H1 (cell line): ENCODE measurements around the gene TCP11. TPM values are rescaled to one million over a fixed set of nuclear protein-coding genes. Genes with fewer than 3 reads are reported as not detected.

Experiments
- CTCF ChIA-PET: fragments of 300-600 bp; sonication (Branson Sonifier 250); formaldehyde crosslinking; loops from one replicate; lab custom pipeline; 2021; ENCODE audit not compliant: partially characterized antibody; lab: Charles Lee
- POLR2A ChIA-PET: fragments of 300-600 bp; sonication (Branson Sonifier 250); formaldehyde crosslinking; loops from one replicate; lab custom pipeline; 2021; ENCODE audit warnings: inconsistent platforms; ENCODE audit not compliant: partially characterized antibody; lab: Charles Lee
- DNase-seq, 2 experiments: peaks; one replicate each; pipeline versions ENCODE4 v3.0.0 to v3.0.0-alpha.2; 2010 to 2022; ENCODE audit warnings: low spot score in 2 of 2, low read depth in 1 of 2, mixed read lengths in 1 of 2
- FAIRE-seq: peaks from 2 replicates; lab custom pipeline; 2011; peaks lifted over from hg19 to GRCh38; lab: Jason Lieb, UNC
- H2AFZ ChIP-seq: 2 replicates; pipeline ENCODE4 v1.8.1; 2012; ENCODE audit warnings: low read length, inconsistent platforms
- H2AK5ac ChIP-seq: 2 replicates; pipeline ENCODE4 v1.6.1; 2013; ENCODE audit warnings: low read depth, low read length
- H2BK120ac ChIP-seq: replicated peaks from 2 replicates; pipeline ENCODE3; 2013; ENCODE audit warnings: low read depth, low read length, inconsistent platforms
- H2BK12ac ChIP-seq: 2 replicates; pipeline ENCODE4 v1.6.1; 2013; ENCODE audit warnings: low read depth, low read length
- H2BK15ac ChIP-seq: 2 replicates; pipeline ENCODE4 v1.6.1; 2013; ENCODE audit warnings: low read length
- H2BK20ac ChIP-seq: 2 replicates; pipeline ENCODE4 v1.6.1; 2013; ENCODE audit warnings: low read length
- H2BK5ac ChIP-seq: 2 replicates; pipeline ENCODE4 v1.6.1; 2013; ENCODE audit warnings: low read depth, low read length
- H3K14ac ChIP-seq: 2 replicates; pipeline ENCODE4 v1.6.1; 2013; ENCODE audit warnings: inconsistent platforms; ENCODE audit not compliant: insufficient read length
- H3K18ac ChIP-seq: 2 replicates; pipeline ENCODE4 v1.6.1; 2013; ENCODE audit warnings: low read length; ENCODE audit errors: extremely low read depth
- H3K23ac ChIP-seq: 2 replicates; pipeline ENCODE4 v1.6.1; 2013; ENCODE audit warnings: inconsistent platforms; ENCODE audit not compliant: insufficient read length
- H3K23me2 ChIP-seq: 2 replicates; pipeline ENCODE4 v1.6.1; 2013; ENCODE audit warnings: low read depth, low read length
- H3K27ac ChIP-seq: 2 replicates; pipeline ENCODE4 v1.6.1; 2011; ENCODE audit warnings: low read depth, low read length, inconsistent platforms
- H3K27me3 ChIP-seq, 4 experiments: replicated peaks in 1 of 4; 1 replicate in 1 of 4; 2 replicates in 3 of 4; pipeline versions ENCODE4 v1.6.1 to v1.8.1; 2011 to 2013; ENCODE audit warnings: low read length in 3 of 4, mild to moderate bottlenecking in 3 of 4, inconsistent platforms in 2 of 4, mixed read lengths in 2 of 4, moderate library complexity in 1 of 4; ENCODE audit not compliant: control insufficient read depth in 3 of 4, insufficient read depth in 3 of 4; ENCODE audit errors: extremely low read depth in 1 of 4
- H3K36me3 ChIP-seq, 4 experiments: 2 replicates each; pipeline versions ENCODE4 v1.6.1 to v1.8.1; 2011 to 2013; ENCODE audit warnings: mild to moderate bottlenecking in 4 of 4, low read length in 3 of 4, moderate library complexity in 2 of 4, control low read depth in 1 of 4, inconsistent platforms in 1 of 4; ENCODE audit not compliant: insufficient read depth in 4 of 4, control insufficient read depth in 2 of 4
- H3K4ac ChIP-seq: replicated peaks from 2 replicates; pipeline ENCODE3; 2013; ENCODE audit warnings: low read length, low read depth, mixed read lengths, inconsistent platforms; ENCODE audit not compliant: insufficient read length
- H3K4me1 ChIP-seq, 4 experiments: replicated peaks in 1 of 4; 1 replicate in 1 of 4; 2 replicates in 3 of 4; pipeline versions ENCODE4 v1.6.1 to v1.8.1; 2011 to 2013; ENCODE audit warnings: low read length in 3 of 4, inconsistent platforms in 2 of 4, mixed read lengths in 1 of 4; ENCODE audit not compliant: insufficient read depth in 4 of 4, control insufficient read depth in 3 of 4
- H3K4me2 ChIP-seq, 2 experiments: 2 replicates each; pipeline versions ENCODE4 v1.6.1 to v1.8.1; 2011 to 2013; ENCODE audit warnings: low read depth in 2 of 2, low read length in 2 of 2, control low read depth in 1 of 2, inconsistent platforms in 1 of 2, mild to moderate bottlenecking in 1 of 2; ENCODE audit not compliant: insufficient read depth in 1 of 2
- H3K4me3 ChIP-seq, 4 experiments: fragments of 200-600, 300-600 bp in 1 of 4; sonication (generic), shearing (Covaris generic), sonication (Bioruptor Twin) in 1 of 4; 2 replicates each; pipeline versions ENCODE4 v1.5.1 to v1.8.1; 2011 to 2016; ENCODE audit warnings: low read length in 4 of 4, low read depth in 3 of 4, control low read depth in 2 of 4, inconsistent platforms in 2 of 4, mild to moderate bottlenecking in 2 of 4, mixed read lengths in 1 of 4, moderate library complexity in 1 of 4; ENCODE audit not compliant: insufficient read depth in 2 of 4; ENCODE audit errors: extremely low read depth in 1 of 4
- H3K56ac ChIP-seq: replicated peaks from 2 replicates; pipeline ENCODE3; 2013; ENCODE audit warnings: low read depth, mild to moderate bottlenecking, mixed read lengths, low read length, inconsistent platforms; ENCODE audit not compliant: insufficient read length
- H3K79me1 ChIP-seq: 2 replicates; pipeline ENCODE4 v1.6.1; 2013; ENCODE audit warnings: low read depth, low read length, control low read depth
- H3K79me2 ChIP-seq, 2 experiments: 2 replicates each; pipeline versions ENCODE4 v1.6.1 to v1.8.1; 2012 to 2013; ENCODE audit warnings: low read length in 2 of 2, mild to moderate bottlenecking in 2 of 2, inconsistent platforms in 1 of 2; ENCODE audit not compliant: insufficient read depth in 2 of 2, control insufficient read depth in 1 of 2
- H3K9ac ChIP-seq, 4 experiments: replicated peaks in 1 of 4; 1 replicate in 1 of 4; 2 replicates in 3 of 4; pipeline versions ENCODE4 v1.6.1 to v1.8.1; 2011 to 2013; ENCODE audit warnings: low read depth in 3 of 4, low read length in 3 of 4, control low read depth in 2 of 4, mild to moderate bottlenecking in 2 of 4, moderate library complexity in 2 of 4, inconsistent platforms in 1 of 4; ENCODE audit errors: extremely low read depth in 1 of 4
- H3K9me3 ChIP-seq, 2 experiments: 2 replicates each; pipeline versions ENCODE4 v1.6.1 to v1.8.1; 2012 to 2013; ENCODE audit warnings: mild to moderate bottlenecking in 2 of 2, moderate library complexity in 2 of 2, control low read depth in 1 of 2, inconsistent platforms in 1 of 2, low read depth in 1 of 2, low read length in 1 of 2, mixed read lengths in 1 of 2; ENCODE audit not compliant: insufficient read depth in 2 of 2
- H4K20me1 ChIP-seq, 2 experiments: replicated peaks in 1 of 2; 2 replicates each; pipeline versions ENCODE3 to v1.8.1; 2011 to 2013; ENCODE audit warnings: inconsistent platforms in 2 of 2, low read length in 2 of 2, mild to moderate bottlenecking in 1 of 2; ENCODE audit not compliant: insufficient read depth in 2 of 2, control insufficient read depth in 1 of 2
- H4K5ac ChIP-seq: 2 replicates; pipeline ENCODE4 v1.6.1; 2013; ENCODE audit warnings: low read length, low read depth, mixed read lengths, inconsistent platforms; ENCODE audit not compliant: insufficient read length
- H4K8ac ChIP-seq: 2 replicates; pipeline ENCODE4 v1.8.0; 2013; ENCODE audit warnings: mild to moderate bottlenecking, moderate library complexity, low read length, inconsistent platforms; ENCODE audit not compliant: insufficient read depth; ENCODE audit errors: extremely low read depth
- H4K91ac ChIP-seq: replicated peaks from 2 replicates; pipeline ENCODE3; 2013; ENCODE audit warnings: low read length, mixed read lengths, inconsistent platforms; ENCODE audit not compliant: insufficient read length
- ATF2 ChIP-seq: IDR thresholded peaks from 2 replicates; pipeline ENCODE4 v1.6.1; 2012; ENCODE audit warnings: low read length, inconsistent platforms
- ATF3 ChIP-seq: IDR thresholded peaks from 2 replicates; pipeline ENCODE4 v1.6.1; 2011; ENCODE audit warnings: low read depth, mild to moderate bottlenecking, low read length; ENCODE audit not compliant: insufficient read depth
- BCL11A ChIP-seq, 2 experiments: IDR thresholded peaks; one replicate each; pipeline ENCODE4 v1.6.1; 2011; ENCODE audit warnings: low read depth in 2 of 2, low read length in 2 of 2, mild to moderate bottlenecking in 2 of 2
- GTF2F1 ChIP-seq: IDR thresholded peaks from 2 replicates; pipeline ENCODE4 v1.6.1; 2012; ENCODE audit warnings: low read depth, low read length, improper control_type of control experiment, borderline replicate concordance
- KDM4A ChIP-seq: IDR thresholded peaks from one replicate; pipeline ENCODE4 v1.7.1; 2012; ENCODE audit warnings: low read depth, mild to moderate bottlenecking, moderate library complexity, low read length, inconsistent platforms; ENCODE audit not compliant: severe bottlenecking
- MAX ChIP-seq: IDR thresholded peaks from 2 replicates; pipeline ENCODE4 v1.6.1; 2012; ENCODE audit warnings: inconsistent platforms
- NRF1 ChIP-seq: IDR thresholded peaks from 2 replicates; pipeline ENCODE4 v1.6.1; 2011; ENCODE audit warnings: mild to moderate bottlenecking, low read depth, low read length, improper control_type of control experiment
- POLR2A ChIP-seq, 2 experiments: IDR thresholded peaks; 1 replicate in 1 of 2; 2 replicates in 1 of 2; pipeline ENCODE4 v1.6.1; 2011; ENCODE audit warnings: low read depth in 2 of 2, low read length in 2 of 2, mild to moderate bottlenecking in 2 of 2; ENCODE audit errors: control extremely low read depth in 1 of 2
- RFX5 ChIP-seq: IDR thresholded peaks from 2 replicates; pipeline ENCODE4 v1.6.1; 2011; ENCODE audit warnings: low read depth, low read length, improper control_type of control experiment, borderline replicate concordance
- SUZ12 ChIP-seq: fragments of 200-600 bp; sonication (generic); IDR thresholded peaks from 2 replicates; pipeline ENCODE4 v1.6.1; 2012; ENCODE audit warnings: mild to moderate bottlenecking, inconsistent platforms, low read length, moderate library complexity, mixed read lengths
- TAF1 ChIP-seq: IDR thresholded peaks from 2 replicates; pipeline ENCODE4 v1.6.1; 2011; ENCODE audit warnings: mild to moderate bottlenecking, low read depth, low read length
- WGBS, 2 experiments: shearing (Covaris generic) in 1 of 2; methylation state at CpG; one replicate each; pipeline versions ENCODE4 v1.1.6 to v1.1.7; 2013 to 2015; ENCODE audit warnings: low lambda C conversion rate in 2 of 2, mixed read lengths in 2 of 2, inconsistent platforms in 1 of 2, low coverage in 1 of 2, missing lambda C conversion rate in 1 of 2; ENCODE audit not compliant: insufficient replicate concordance in 2 of 2, insufficient coverage in 1 of 2, insufficient read length in 1 of 2; ENCODE audit errors: extremely low coverage in 1 of 2, missing lambda C conversion rate in 1 of 2; 5-methylcytosine and 5-hydroxymethylcytosine counted together
- polyA plus RNA-seq, 7 experiments: library from polyadenylated mRNA; depleted of rRNA in 3 of 7; stranded (reverse) in 5 of 7; unstranded in 2 of 7; fragments of >200 nt in 5 of 7; fragments of 200-250 nt in 2 of 7; gene quantifications; 1 replicate in 5 of 7; 2 replicates in 1 of 7; 4 replicates in 1 of 7; pipeline versions ENCODE4 v1.2.1 to v1.2.3, GENCODE V29; 2011 to 2013; ENCODE audit warnings: missing spikeins in 2 of 7, mixed read lengths in 2 of 7
- total RNA-seq: library from RNA; stranded (reverse); fragmentation: NEBNext Ultra II Directional; extraction: Animal tissue kit (Norgen Biotek cat#: 25700); gene quantifications from 2 replicates; pipeline ENCODE4 v1.2.1, GENCODE V29; 2021

The TCP11 gene
- total and polyA plus RNA-seq, 2 of the 8 experiments (the other 6 are each of a cell fraction or from before 2014, with no cell fraction given), result 0.11 TPM; not detected in 1

GRCh38 chr6:35174501-35174900 is 33.4 kb upstream of the TCP11 start:
- no peaks in the 10 kb centered on the region for H3K79me1 ChIP-seq
- no peak overlapping the region for H3K56ac ChIP-seq
- POLR2A ChIA-PET, result no interaction called here
- peaks cover 2% of the 10 kb centered on the region; the same call in 1 of the 2 replicates for H3K23me2 ChIP-seq
- no peak overlapping the region for H3K23ac ChIP-seq
- H2BK15ac ChIP-seq, result no peak overlapping the region
- H2BK12ac ChIP-seq, result no peak overlapping the region
- H3K14ac ChIP-seq, result no peak overlapping the region
- H3K36me3 ChIP-seq, result no peaks in the 10 kb centered on the region
- H3K79me2 ChIP-seq, result no peaks in the 10 kb centered on the region
- no peak overlapping the region for H3K27ac ChIP-seq
- peaks cover 0 to under 1% of the 10 kb centered on the region in 2 experiments for H4K20me1 ChIP-seq
- peaks cover 0 to 2% (median 0%) of the 10 kb centered on the region in 4 experiments; a peak in 2 of 7 replicates for H3K27me3 ChIP-seq
- H4K8ac ChIP-seq, result no peak overlapping the region
- no peak overlapping the region for H3K4ac ChIP-seq
- H3K4me2 ChIP-seq, result no peak overlapping the region
- no peak for FAIRE-seq
- H2BK5ac ChIP-seq, result no peak overlapping the region
- no peak overlapping the region for H4K91ac ChIP-seq
- 89% methylated on average over 4 of the region's 4 CpGs; no CpG with 5 or more reads in 1 of the 2 experiments for WGBS, 2 experiments
- no peak for DNase-seq
- peaks cover 0 to 2% of the 10 kb centered on the region in 2 experiments; a peak in 1 of 4 replicates for H3K9me3 ChIP-seq
- H3K4me3 ChIP-seq, result no peak overlapping the region
- H4K5ac ChIP-seq, result no peak overlapping the region
- CTCF ChIA-PET, result interaction anchor here (0.9 to 4.6 kb wide), 6 partner anchors 23 to 81 kb away, joined by 3 to 28 read pairs (median 10); no protein-coding TSS in a partner anchor
- H2AFZ ChIP-seq, result no peak overlapping the region
- H2BK120ac ChIP-seq, result no peak overlapping the region
- H3K18ac ChIP-seq, result no peak overlapping the region
- no peak overlapping the region for H2BK20ac ChIP-seq
- H3K9ac ChIP-seq, result no peak overlapping the region
- no peaks in the 10 kb centered on the region; a peak in 2 of 7 replicates for H3K4me1 ChIP-seq
- H2AK5ac ChIP-seq, result no peak overlapping the region
- TF ChIP-seq MAX (no peak), ATF2 (no peak), GTF2F1 (no peak), NRF1 (no peak), KDM4A (no peak), SUZ12 (no peak), ATF3 (no peak), RFX5 (no peak), POLR2A (IDR thresholded peaks at IDR 0.05; ENCODE audit: control extremely low read depth in 1 of 2, low read depth in 2 of 2, low read length in 2 of 2) (no peak), TAF1 (no peak), BCL11A (IDR thresholded peaks at IDR 0.05; ENCODE audit: low read depth in 2 of 2, low read length in 2 of 2) (no peak)
